SK-N-SH treated with all-trans-retinoic acid at 6 μM for 48 hours (cell line): ENCODE results near the gene SDHA.
"Not testable (repeated sequence)": the region's sequence is repeated elsewhere in the genome, so short reads cannot be mapped to it uniquely, and the experiment has no call there.

ENCODE experiments used
- ATAC-seq: fragments of 200-7000 bp; cut with Tn5 transposase; 3 replicates; pipeline ENCODE4 v1.9.1; 2020; ENCODE audit warnings: mild to moderate bottlenecking, moderate library complexity
- ARNTL ChIP-seq: fragments of 450-650 bp; formaldehyde crosslinking; IDR thresholded peaks from 2 replicates; pipeline ENCODE4 v1.5.0; 2020; ENCODE audit warnings: low read depth, mild to moderate bottlenecking, moderate library complexity, borderline replicate concordance
- BACH2 ChIP-seq: fragments of 250-450 bp; sonication (Bioruptor Pico); IDR thresholded peaks from 2 replicates; pipeline ENCODE4 v1.9.0; 2021; ENCODE audit warnings: mild to moderate bottlenecking, borderline replicate concordance
- CREB5 ChIP-seq: fragments of 250-450 bp; sonication (Bioruptor Pico); IDR thresholded peaks from 2 replicates; pipeline ENCODE4 v1.5.1; 2020; ENCODE audit warnings: low read depth, mild to moderate bottlenecking, moderate library complexity
- CSDC2 ChIP-seq: fragments of 250-450 bp; sonication (Bioruptor Pico); IDR thresholded peaks from 2 replicates; pipeline ENCODE4 v1.5.0; 2020; ENCODE audit warnings: mild to moderate bottlenecking, moderate library complexity
- ESRRG ChIP-seq: fragments of 250-450 bp; sonication (Bioruptor Pico); IDR thresholded peaks from 2 replicates; pipeline ENCODE4 v1.6.1; 2021; ENCODE audit warnings: mild to moderate bottlenecking
- GLIS3 ChIP-seq: fragments of 250-450 bp; sonication (Bioruptor Pico); IDR thresholded peaks from 2 replicates; pipeline ENCODE4 v1.5.0; 2020; ENCODE audit warnings: mild to moderate bottlenecking, moderate library complexity
- ISL1 ChIP-seq: fragments of 250-450 bp; sonication (Bioruptor Pico); IDR thresholded peaks from 2 replicates; pipeline ENCODE4 v2.1.2; 2022; ENCODE audit warnings: mild to moderate bottlenecking, moderate library complexity
- OSR1 ChIP-seq: fragments of 250-450 bp; sonication (Bioruptor Pico); IDR thresholded peaks from 2 replicates; pipeline ENCODE4 v1.8.0; 2022; ENCODE audit warnings: moderate library complexity, mild to moderate bottlenecking, inconsistent platforms
- PPARA ChIP-seq: fragments of 250-450 bp; sonication (Bioruptor Pico); IDR thresholded peaks from 2 replicates; pipeline ENCODE4 v1.5.0; 2020; ENCODE audit warnings: mild to moderate bottlenecking, borderline replicate concordance
- RARB ChIP-seq: fragments of 250-450 bp; sonication (Bioruptor Pico); IDR thresholded peaks from 2 replicates; pipeline ENCODE4 v1.8.0; 2021; ENCODE audit warnings: mild to moderate bottlenecking, moderate library complexity
- SNAI2 ChIP-seq: fragments of 250-450 bp; sonication (Bioruptor Pico); IDR thresholded peaks from 2 replicates; pipeline ENCODE4 v1.5.0; 2020; ENCODE audit warnings: mild to moderate bottlenecking, moderate library complexity
- TOX ChIP-seq: fragments of 250-450 bp; sonication (Bioruptor Pico); IDR thresholded peaks from 2 replicates; pipeline ENCODE4 v1.8.0; 2021; ENCODE audit warnings: mild to moderate bottlenecking, moderate library complexity, borderline replicate concordance
- ZC3H10 ChIP-seq: fragments of 250-450 bp; sonication (Bioruptor Pico); IDR thresholded peaks from 2 replicates; pipeline ENCODE4 v1.5.1; 2021; ENCODE audit warnings: mild to moderate bottlenecking, moderate library complexity
- ZFP3 ChIP-seq: fragments of 250-450 bp; sonication (Bioruptor Pico); IDR thresholded peaks from 2 replicates; pipeline ENCODE4 v1.5.0; 2020; ENCODE audit warnings: mild to moderate bottlenecking, moderate library complexity
- ZFP30 ChIP-seq: fragments of 450-650 bp; formaldehyde crosslinking; IDR thresholded peaks from 2 replicates; pipeline ENCODE4 v1.5.0; 2022; ENCODE audit warnings: mild to moderate bottlenecking, moderate library complexity
- ZNF565 ChIP-seq: fragments of 450-650 bp; formaldehyde crosslinking; conservative IDR thresholded peaks from 2 replicates; pipeline ENCODE4 v1.5.0; 2020; ENCODE audit warnings: low read depth, mild to moderate bottlenecking, moderate library complexity
- ZNF8 ChIP-seq: fragments of 450-650 bp; formaldehyde crosslinking; IDR thresholded peaks from 2 replicates; pipeline ENCODE4 v1.5.0; 2020; ENCODE audit warnings: mild to moderate bottlenecking, moderate library complexity
- TF ChIP-seq, protein P1 (sequence below): fragments of 250-450 bp; sonication (Bioruptor Pico); IDR thresholded peaks from 2 replicates; pipeline ENCODE4 v1.5.0; 2020; ENCODE audit warnings: mild to moderate bottlenecking, moderate library complexity
- TF ChIP-seq, protein P2 (sequence below): fragments of 250-450 bp; sonication (Bioruptor Pico); IDR thresholded peaks from 2 replicates; pipeline ENCODE4 v1.8.0; 2020; ENCODE audit warnings: mild to moderate bottlenecking, moderate library complexity, borderline replicate concordance
- TF ChIP-seq, protein P3 (sequence below): fragments of 250-450 bp; sonication (Bioruptor Pico); IDR thresholded peaks from 2 replicates; pipeline ENCODE4 v1.5.1; 2021; ENCODE audit warnings: mild to moderate bottlenecking, moderate library complexity

SDHA gene

DNA sequence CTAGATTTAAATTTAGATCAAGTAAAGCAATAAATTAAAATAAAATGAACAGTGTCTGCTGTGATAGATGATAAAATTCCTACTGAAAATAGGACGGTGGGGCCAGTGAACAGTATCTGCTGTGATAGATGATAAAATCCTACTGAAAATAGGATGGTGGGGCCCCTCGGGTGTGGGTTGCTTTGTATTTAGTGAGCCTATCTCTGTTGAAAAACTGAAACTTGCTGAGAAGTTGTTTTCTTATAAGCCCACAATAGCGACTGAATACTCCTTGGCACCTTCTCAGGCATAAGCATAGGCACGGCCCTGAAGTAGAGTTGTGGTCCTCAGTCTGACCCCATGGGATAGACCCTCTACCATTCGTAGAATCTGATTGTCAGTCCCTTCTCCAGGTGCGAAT lies 5.7 kb downstream of the SDHA start:
- TF ChIP-seq ZNF565 (CRISPR knock-in tag) (no peak), ZNF8 (no peak), ESRRG (CRISPR knock-in tag) (no peak), ZC3H10 (CRISPR knock-in tag) (no peak), RARB (no peak), SNAI2 (CRISPR knock-in tag) (no peak), GLIS3 (CRISPR knock-in tag) (no peak), CREB5 (CRISPR knock-in tag) (no peak), CSDC2 (CRISPR knock-in tag) (no peak), ISL1 (CRISPR knock-in tag) (no peak), PPARA (CRISPR knock-in tag) (no peak), TOX (no peak), BACH2 (CRISPR knock-in tag) (no peak)
- TF ChIP-seq, protein P1, sequence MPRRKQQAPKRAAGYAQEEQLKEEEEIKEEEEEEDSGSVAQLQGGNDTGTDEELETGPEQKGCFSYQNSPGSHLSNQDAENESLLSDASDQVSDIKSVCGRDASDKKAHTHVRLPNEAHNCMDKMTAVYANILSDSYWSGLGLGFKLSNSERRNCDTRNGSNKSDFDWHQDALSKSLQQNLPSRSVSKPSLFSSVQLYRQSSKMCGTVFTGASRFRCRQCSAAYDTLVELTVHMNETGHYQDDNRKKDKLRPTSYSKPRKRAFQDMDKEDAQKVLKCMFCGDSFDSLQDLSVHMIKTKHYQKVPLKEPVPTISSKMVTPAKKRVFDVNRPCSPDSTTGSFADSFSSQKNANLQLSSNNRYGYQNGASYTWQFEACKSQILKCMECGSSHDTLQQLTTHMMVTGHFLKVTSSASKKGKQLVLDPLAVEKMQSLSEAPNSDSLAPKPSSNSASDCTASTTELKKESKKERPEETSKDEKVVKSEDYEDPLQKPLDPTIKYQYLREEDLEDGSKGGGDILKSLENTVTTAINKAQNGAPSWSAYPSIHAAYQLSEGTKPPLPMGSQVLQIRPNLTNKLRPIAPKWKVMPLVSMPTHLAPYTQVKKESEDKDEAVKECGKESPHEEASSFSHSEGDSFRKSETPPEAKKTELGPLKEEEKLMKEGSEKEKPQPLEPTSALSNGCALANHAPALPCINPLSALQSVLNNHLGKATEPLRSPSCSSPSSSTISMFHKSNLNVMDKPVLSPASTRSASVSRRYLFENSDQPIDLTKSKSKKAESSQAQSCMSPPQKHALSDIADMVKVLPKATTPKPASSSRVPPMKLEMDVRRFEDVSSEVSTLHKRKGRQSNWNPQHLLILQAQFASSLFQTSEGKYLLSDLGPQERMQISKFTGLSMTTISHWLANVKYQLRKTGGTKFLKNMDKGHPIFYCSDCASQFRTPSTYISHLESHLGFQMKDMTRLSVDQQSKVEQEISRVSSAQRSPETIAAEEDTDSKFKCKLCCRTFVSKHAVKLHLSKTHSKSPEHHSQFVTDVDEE: no peak
- TF ChIP-seq, protein P2, sequence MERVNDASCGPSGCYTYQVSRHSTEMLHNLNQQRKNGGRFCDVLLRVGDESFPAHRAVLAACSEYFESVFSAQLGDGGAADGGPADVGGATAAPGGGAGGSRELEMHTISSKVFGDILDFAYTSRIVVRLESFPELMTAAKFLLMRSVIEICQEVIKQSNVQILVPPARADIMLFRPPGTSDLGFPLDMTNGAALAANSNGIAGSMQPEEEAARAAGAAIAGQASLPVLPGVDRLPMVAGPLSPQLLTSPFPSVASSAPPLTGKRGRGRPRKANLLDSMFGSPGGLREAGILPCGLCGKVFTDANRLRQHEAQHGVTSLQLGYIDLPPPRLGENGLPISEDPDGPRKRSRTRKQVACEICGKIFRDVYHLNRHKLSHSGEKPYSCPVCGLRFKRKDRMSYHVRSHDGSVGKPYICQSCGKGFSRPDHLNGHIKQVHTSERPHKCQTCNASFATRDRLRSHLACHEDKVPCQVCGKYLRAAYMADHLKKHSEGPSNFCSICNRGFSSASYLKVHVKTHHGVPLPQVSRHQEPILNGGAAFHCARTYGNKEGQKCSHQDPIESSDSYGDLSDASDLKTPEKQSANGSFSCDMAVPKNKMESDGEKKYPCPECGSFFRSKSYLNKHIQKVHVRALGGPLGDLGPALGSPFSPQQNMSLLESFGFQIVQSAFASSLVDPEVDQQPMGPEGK: no peak
- TF ChIP-seq, protein P3, sequence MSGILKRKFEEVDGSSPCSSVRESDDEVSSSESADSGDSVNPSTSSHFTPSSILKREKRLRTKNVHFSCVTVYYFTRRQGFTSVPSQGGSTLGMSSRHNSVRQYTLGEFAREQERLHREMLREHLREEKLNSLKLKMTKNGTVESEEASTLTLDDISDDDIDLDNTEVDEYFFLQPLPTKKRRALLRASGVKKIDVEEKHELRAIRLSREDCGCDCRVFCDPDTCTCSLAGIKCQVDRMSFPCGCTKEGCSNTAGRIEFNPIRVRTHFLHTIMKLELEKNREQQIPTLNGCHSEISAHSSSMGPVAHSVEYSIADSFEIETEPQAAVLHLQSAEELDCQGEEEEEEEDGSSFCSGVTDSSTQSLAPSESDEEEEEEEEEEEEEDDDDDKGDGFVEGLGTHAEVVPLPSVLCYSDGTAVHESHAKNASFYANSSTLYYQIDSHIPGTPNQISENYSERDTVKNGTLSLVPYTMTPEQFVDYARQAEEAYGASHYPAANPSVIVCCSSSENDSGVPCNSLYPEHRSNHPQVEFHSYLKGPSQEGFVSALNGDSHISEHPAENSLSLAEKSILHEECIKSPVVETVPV (CRISPR knock-in tag): no peak
- no peak for ATAC-seq

GRCh38 chr5:225334-225733 lies 7.2 kb downstream of the SDHA start:
- ATAC-seq: no peak
- TF ChIP-seq ISL1 (CRISPR knock-in tag): no peak

DNA sequence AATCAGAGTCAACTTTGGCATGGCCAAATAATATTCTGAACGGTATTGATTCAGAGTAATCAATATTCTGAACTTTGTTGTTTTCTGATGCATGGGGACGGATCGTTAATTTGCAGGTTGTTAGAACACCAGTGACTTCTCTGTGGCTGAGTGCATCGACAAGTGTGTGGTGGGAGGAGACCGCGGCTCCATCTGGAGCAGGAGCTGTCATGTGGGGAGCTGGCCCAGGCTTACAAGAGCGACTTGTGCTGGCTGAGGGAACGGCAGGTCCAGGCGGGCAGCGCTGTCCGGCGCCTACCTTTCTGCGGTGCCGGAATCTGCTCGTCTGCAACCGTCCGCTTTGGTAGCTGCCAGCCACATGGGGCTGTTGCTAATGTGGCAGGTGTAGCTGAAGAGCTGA lies 9.3 kb downstream of the SDHA start:
- ATAC-seq: not testable (repeated sequence)

- no peak for ATAC-seq
- TF ChIP-seq, protein P3 (CRISPR knock-in tag): no peak
- TF ChIP-seq OSR1 (CRISPR knock-in tag) (no peak), ISL1 (CRISPR knock-in tag) (no peak), ZNF8 (no peak), ZC3H10 (CRISPR knock-in tag) (no peak), TOX (no peak), RARB (no peak), GLIS3 (CRISPR knock-in tag) (no peak), ARNTL (CRISPR knock-in tag) (no peak), ZFP30 (CRISPR knock-in tag) (no peak), ZFP3 (no peak)
- TF ChIP-seq, protein P2: no peak
These were observed 10.8 kb downstream of the SDHA start for GRCh38 chr5:228886-229285.
